GM21528 (cell line): Measurements from ENCODE around the gene NELFE.
"Not testable (repeated sequence)": the region's sequence is repeated elsewhere in the genome, so short reads cannot be mapped to it uniquely, and the experiment has no call there.

Experiments
- ATAC-seq: cut with Tn5 transposase; IDR thresholded peaks from one replicate; pipeline ENCODE4 v1.9.1; 2021; ENCODE audit warnings: mild to moderate bottlenecking, moderate library complexity; ENCODE audit not compliant: unreplicated experiment, low FRiP score

Gene NELFE

GRCh38 chr6:31919624-31920303, 39.0 kb downstream of the NELFE start:
- ATAC-seq, result no peak

- no peak for ATAC-seq
These were observed 40.6 kb downstream of the NELFE start for GRCh38 chr6:31918069-31918720.

GRCh38 chr6:31915756-31916155, 43.0 kb downstream of the NELFE start:
- ATAC-seq, result no peak

- ATAC-seq, result no peak
These were observed 43.4 kb downstream of the NELFE start for GRCh38 chr6:31915351-31915750.

- no peak for ATAC-seq
These were observed 46.8 kb downstream of the NELFE start for GRCh38 chr6:31911826-31912585.

- ATAC-seq, result not testable (repeated sequence)
These were observed 49.5 kb downstream of the NELFE start for GRCh38 chr6:31909298-31909697.

- ATAC-seq, result peak; percentile 48
These were observed 50.0 kb downstream of the NELFE start for GRCh38 chr6:31908791-31909190.

GRCh38 chr6:31908255-31908654, 50.5 kb downstream of the NELFE start:
- ATAC-seq, result not testable (repeated sequence)

- no peak for ATAC-seq
These were observed 51.5 kb downstream of the NELFE start for GRCh38 chr6:31907158-31907813.

GRCh38 chr6:31906727-31907126, 52.0 kb downstream of the NELFE start:
- ATAC-seq, result not testable (repeated sequence)

GRCh38 chr6:31906122-31906521, 52.6 kb downstream of the NELFE start:
- ATAC-seq, result no peak

- ATAC-seq, result no peak
These were observed 53.7 kb downstream of the NELFE start for GRCh38 chr6:31905041-31905440.

- ATAC-seq, result no peak
These were observed 54.8 kb downstream of the NELFE start for GRCh38 chr6:31903957-31904356.
